ENCODE data around the gene TSPAN32. TPM values are rescaled to one million over a fixed set of nuclear protein-coding genes. Genes with fewer than 3 reads are reported as not detected.

Gene TSPAN32
- total RNA-seq, 1 donor from 2014 or later: 12.5 TPM

DNA sequence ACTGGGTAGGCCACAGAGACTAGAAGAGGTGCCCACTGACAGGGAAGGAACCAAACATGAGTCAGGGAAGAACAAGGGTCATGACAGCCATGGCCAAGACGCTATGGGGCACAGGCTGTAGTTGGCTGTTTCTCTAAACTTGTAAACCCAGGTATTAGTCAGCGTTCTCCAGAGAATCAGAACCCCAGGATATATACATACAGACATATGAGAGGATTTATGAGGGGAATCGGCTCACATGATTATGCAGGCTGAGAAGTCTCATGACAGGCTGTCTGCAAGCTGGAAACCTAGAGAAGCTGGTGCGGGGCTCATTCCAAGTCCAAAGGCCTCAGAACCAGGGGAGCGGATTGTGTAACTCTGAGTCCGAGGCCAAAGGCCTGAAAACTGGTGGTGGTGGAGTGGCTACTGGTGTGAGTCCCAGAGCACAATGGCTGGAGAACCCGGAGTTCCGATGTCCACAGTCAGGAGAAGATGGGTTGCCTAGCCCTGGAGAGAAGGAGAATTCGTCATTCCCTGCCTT is 45.6 kb downstream of the TSPAN32 start:
- Histone ChIP-seq H3K4me3 (no peak overlapping the region), H3K27ac (no peak overlapping the region), H3K27me3 (ENCODE audit: low read depth) (no peaks in the 10 kb centered on the region), H3K4me1 (no peaks in the 10 kb centered on the region), H3K36me3 (no peaks in the 10 kb centered on the region), H3K9me3 (peaks cover 6% of the 10 kb centered on the region)
- no peak for DNase-seq
- TF ChIP-seq, protein P1, sequence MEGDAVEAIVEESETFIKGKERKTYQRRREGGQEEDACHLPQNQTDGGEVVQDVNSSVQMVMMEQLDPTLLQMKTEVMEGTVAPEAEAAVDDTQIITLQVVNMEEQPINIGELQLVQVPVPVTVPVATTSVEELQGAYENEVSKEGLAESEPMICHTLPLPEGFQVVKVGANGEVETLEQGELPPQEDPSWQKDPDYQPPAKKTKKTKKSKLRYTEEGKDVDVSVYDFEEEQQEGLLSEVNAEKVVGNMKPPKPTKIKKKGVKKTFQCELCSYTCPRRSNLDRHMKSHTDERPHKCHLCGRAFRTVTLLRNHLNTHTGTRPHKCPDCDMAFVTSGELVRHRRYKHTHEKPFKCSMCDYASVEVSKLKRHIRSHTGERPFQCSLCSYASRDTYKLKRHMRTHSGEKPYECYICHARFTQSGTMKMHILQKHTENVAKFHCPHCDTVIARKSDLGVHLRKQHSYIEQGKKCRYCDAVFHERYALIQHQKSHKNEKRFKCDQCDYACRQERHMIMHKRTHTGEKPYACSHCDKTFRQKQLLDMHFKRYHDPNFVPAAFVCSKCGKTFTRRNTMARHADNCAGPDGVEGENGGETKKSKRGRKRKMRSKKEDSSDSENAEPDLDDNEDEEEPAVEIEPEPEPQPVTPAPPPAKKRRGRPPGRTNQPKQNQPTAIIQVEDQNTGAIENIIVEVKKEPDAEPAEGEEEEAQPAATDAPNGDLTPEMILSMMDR (IDR thresholded peaks at IDR 0.05): no peak
- no peak for ATAC-seq
- intact Hi-C loops (cut with DNase I): no loop called here

DNA sequence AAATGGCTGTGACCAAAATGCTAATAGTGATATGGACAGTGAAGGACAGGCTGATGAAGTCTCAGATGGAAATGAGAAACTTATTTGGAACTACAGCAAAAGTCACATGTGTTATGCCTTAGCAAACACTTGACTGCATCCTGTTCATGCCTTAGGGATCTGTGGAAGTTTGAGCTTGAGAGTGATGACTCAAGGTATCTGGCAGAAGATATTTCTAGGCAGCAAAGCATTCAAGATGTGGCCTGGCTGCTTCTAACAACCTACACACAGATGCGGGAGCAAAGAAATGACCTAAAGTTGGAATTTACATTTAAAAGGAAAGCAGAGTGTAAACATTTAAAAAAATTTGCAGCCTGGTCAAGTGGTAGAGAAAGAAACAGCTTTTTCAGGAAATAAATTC is 47.2 kb downstream of the TSPAN32 start:
- ATAC-seq: no peak
- H3K27ac ChIP-seq: no peak overlapping the region
- H3K9me3 ChIP-seq: peaks cover 6% of the 10 kb centered on the region
- H3K27me3 ChIP-seq (ENCODE audit: low read depth): no peaks in the 10 kb centered on the region
- intact Hi-C loops (cut with DNase I): no loop called here
- TF ChIP-seq, protein P1 (IDR thresholded peaks at IDR 0.05): no peak
- no peak overlapping the region for H3K4me3 ChIP-seq
- no peak for DNase-seq
- H3K4me1 ChIP-seq: no peaks in the 10 kb centered on the region
- no peaks in the 10 kb centered on the region for H3K36me3 ChIP-seq

DNA sequence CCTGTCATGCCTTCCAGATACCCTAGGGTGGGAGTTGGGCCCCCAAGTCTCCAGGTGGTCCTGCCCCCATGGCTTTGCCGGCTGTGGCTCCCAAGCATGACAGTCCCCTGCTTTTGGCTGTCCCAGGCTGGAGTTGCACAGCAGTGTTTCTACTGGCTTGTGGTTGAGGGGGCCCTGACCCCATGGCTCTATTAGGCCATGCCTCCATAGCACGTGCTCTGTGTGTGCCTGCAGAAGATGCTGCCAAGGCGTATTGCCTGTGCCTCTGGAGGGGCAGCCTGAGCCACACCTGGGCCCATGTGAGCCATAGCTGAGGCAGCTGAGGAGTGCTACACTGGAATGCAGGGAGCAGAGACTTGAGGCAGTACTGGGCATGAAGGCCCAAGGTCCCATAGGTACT is 49.9 kb downstream of the TSPAN32 start:
- intact Hi-C loops (cut with DNase I): no loop called here
- H3K9me3 ChIP-seq: peaks cover 6% of the 10 kb centered on the region
- TF ChIP-seq, protein P1 (IDR thresholded peaks at IDR 0.05): no peak
- H3K36me3 ChIP-seq: no peaks in the 10 kb centered on the region
- no peak overlapping the region for H3K27ac ChIP-seq
- no peaks in the 10 kb centered on the region for H3K27me3 ChIP-seq (ENCODE audit: low read depth)
- no peak for ATAC-seq
- no peak overlapping the region for H3K4me3 ChIP-seq
- H3K4me1 ChIP-seq: no peaks in the 10 kb centered on the region
- no peak for DNase-seq

DNA sequence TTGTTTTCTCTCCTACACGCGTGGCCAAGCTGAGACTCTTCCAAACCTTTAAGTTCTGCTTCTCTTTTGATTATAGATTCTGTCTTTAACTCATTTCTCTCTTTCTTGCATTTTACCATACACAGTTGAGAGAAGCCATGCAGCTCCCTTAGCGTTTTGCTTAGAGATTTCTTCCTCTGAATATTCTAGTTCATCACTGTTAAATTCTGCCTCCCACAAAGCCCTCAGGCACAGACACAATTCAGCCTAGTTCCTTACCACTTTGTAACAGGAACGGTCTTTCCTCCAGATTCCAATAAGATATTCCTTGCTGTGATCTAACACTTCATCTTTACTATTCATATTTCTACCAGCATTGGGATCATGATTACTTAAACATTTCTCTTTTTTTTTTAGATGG is 50.6 kb downstream of the TSPAN32 start:
- no peaks in the 10 kb centered on the region for H3K36me3 ChIP-seq
- DNase-seq (no peak), ATAC-seq (no peak)
- no peak overlapping the region for H3K27ac ChIP-seq
- H3K4me1 ChIP-seq: no peaks in the 10 kb centered on the region
- TF ChIP-seq, protein P1 (IDR thresholded peaks at IDR 0.05): no peak
- no peak overlapping the region for H3K4me3 ChIP-seq
- H3K9me3 ChIP-seq: peaks cover 6% of the 10 kb centered on the region
- intact Hi-C loops (cut with DNase I): no loop called here
- no peaks in the 10 kb centered on the region for H3K27me3 ChIP-seq (ENCODE audit: low read depth)

DNA sequence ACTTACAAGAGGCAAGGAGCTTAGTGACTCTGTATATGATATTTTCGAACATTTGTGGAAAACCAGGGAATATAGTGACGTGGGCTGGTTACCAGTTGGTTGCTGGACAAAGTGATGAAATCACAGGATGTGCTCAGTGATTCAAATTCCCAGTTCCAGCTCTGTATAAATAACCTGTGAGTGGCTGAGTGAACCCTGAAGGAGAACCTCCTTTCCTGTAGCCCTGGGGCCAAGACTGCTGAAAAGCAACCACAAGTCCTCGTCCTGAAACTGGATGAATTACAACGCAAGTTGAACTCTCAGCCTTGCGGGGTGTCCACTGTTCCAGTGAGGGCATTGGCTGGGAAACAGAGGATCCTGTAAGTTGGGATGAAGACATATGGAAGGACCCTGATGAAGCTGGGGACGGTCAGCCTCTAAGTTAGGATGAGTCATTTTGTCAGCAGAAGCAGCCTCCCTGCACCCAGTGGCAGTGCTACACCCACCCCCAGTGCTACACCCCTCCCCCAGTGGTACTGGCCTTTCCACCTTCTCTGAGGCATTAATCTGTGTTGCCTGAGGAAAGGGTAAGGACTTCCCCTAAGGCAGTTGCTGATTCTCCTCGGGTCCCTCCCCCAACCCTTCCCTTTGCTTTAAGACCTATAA is 53.3 kb downstream of the TSPAN32 start:
- ATAC-seq (no peak), DNase-seq (no peak)
- no peak overlapping the region for H3K27ac ChIP-seq
- H3K27me3 ChIP-seq (ENCODE audit: low read depth): no peaks in the 10 kb centered on the region
- no peak overlapping the region for H3K4me3 ChIP-seq
- intact Hi-C loops (cut with DNase I): no loop called here
- H3K9me3 ChIP-seq: no peaks in the 10 kb centered on the region
- TF ChIP-seq, protein P1 (IDR thresholded peaks at IDR 0.05): no peak
- H3K4me1 ChIP-seq: no peaks in the 10 kb centered on the region
- H3K36me3 ChIP-seq: no peaks in the 10 kb centered on the region
